HCT116 (cell line): ENCODE measurements around the gene GPNMB. TPM values are rescaled to one million over a fixed set of nuclear protein-coding genes. Genes with fewer than 3 reads are reported as not detected.

Source experiments
- ATAC-seq: fragments of 200-7000 bp; cut with Tn5 transposase; 2 replicates; pipeline ENCODE4 v1.9.1; 2020; ENCODE audit warnings: mild to moderate bottlenecking, moderate library complexity
- BruUV-seq: library from RNA; stranded (reverse); fragments of 400-500 nt; replicated peaks from 2 replicates; lab custom pipeline; 2021; lab: Mats Ljungman, UMichigan
- CTCF ChIA-PET: fragments of 300-600 bp; sonication (Branson Sonifier 250); formaldehyde crosslinking; loops from one replicate; lab custom pipeline; 2021; ENCODE audit warnings: antibody characterized with exemption; lab: Charles Lee
- POLR2A ChIA-PET: fragments of 300-600, 350-600 bp; sonication (Branson Sonifier 250); formaldehyde crosslinking; loops from one replicate; lab custom pipeline; 2021; ENCODE audit warnings: antibody characterized with exemption; lab: Charles Lee
- RAD21 ChIA-PET, 2 experiments: fragments of 300-600 bp; sonication (Branson Sonifier 250); formaldehyde crosslinking; loops; one replicate each; lab custom pipeline; 2023; ENCODE audit warnings: low total read pairs in 2 of 2; ENCODE audit not compliant: uncharacterized antibody in 2 of 2, unreplicated experiment in 2 of 2, low non-redundant PET in 1 of 2; lab: Charles Lee
- DNase-seq: peaks from one replicate; pipeline ENCODE4 v3.0.0-alpha.2; 2010; ENCODE audit warnings: low read depth, low spot score
- H2AFZ ChIP-seq: fragments of 200-600 bp; shearing (Covaris generic), sonication (generic); 2 replicates; pipeline ENCODE4 v1.6.1; 2017; ENCODE audit warnings: low read depth, mixed run types, mixed read lengths, antibody characterized with exemption, low read length; ENCODE audit not compliant: poor library complexity, severe bottlenecking
- H3K27ac ChIP-seq: 2 replicates; pipeline ENCODE4 v1.5.1; 2012; ENCODE audit warnings: low read depth, low read length
- H3K27me3 ChIP-seq: fragments of 200-600 bp; sonication (generic); 2 replicates; pipeline ENCODE4 v1.6.1; 2016; ENCODE audit warnings: mixed run types, low read length, mixed read lengths; ENCODE audit not compliant: insufficient read depth
- H3K36me3 ChIP-seq, 2 experiments: fragments of 200-500 bp in 1 of 2; fragments of 200-600 bp in 1 of 2; sonication (Bioruptor generic) in 1 of 2; sonication (generic) in 1 of 2; 2 replicates each; pipeline versions ENCODE4 v1.5.1 to v1.6.1; 2014 to 2016; ENCODE audit warnings: low read length in 2 of 2, inconsistent platforms in 1 of 2, mixed read lengths in 1 of 2, mixed run types in 1 of 2; ENCODE audit not compliant: insufficient read depth in 2 of 2, control insufficient read depth in 1 of 2
- H3K4me1 ChIP-seq, 2 experiments: fragments of 200-600 bp in 1 of 2; sonication (generic) in 1 of 2; 2 replicates each; pipeline versions ENCODE4 v1.5.1 to v1.6.1; 2012 to 2017; ENCODE audit warnings: low read length in 2 of 2, inconsistent platforms in 1 of 2, mild to moderate bottlenecking in 1 of 2, mixed read lengths in 1 of 2, mixed run types in 1 of 2, moderate library complexity in 1 of 2; ENCODE audit not compliant: insufficient read depth in 2 of 2, control insufficient read depth in 1 of 2
- H3K4me2 ChIP-seq: fragments of 200-600 bp; sonication (generic); 2 replicates; pipeline ENCODE4 v1.6.1; 2017; ENCODE audit warnings: mixed run types, low read length, mixed read lengths
- H3K4me3 ChIP-seq, 2 experiments: fragments of 200-600 bp in 1 of 2; sonication (generic) in 1 of 2; replicated peaks in 1 of 2; 2 replicates each; pipeline ENCODE4 v1.5.1; 2011 to 2016; ENCODE audit warnings: low read length in 2 of 2, control low read depth in 1 of 2, low read depth in 1 of 2, mild to moderate bottlenecking in 1 of 2, mixed read lengths in 1 of 2, mixed run types in 1 of 2
- H3K79me2 ChIP-seq: fragments of 200-600 bp; sonication (generic); 2 replicates; pipeline ENCODE4 v1.6.1; 2017; ENCODE audit warnings: mild to moderate bottlenecking, mixed run types, low read length, moderate library complexity, mixed read lengths; ENCODE audit not compliant: insufficient read depth
- H3K9ac ChIP-seq: fragments of 200-600 bp; sonication (generic); 2 replicates; pipeline ENCODE4 v1.6.1; 2016; ENCODE audit warnings: low read length, mixed read lengths
- H3K9me2 ChIP-seq: fragments of 200-600 bp; sonication (generic), shearing (Covaris generic); 2 replicates; pipeline ENCODE4 v1.6.1; 2017; ENCODE audit warnings: mixed run types, mild to moderate bottlenecking, moderate library complexity; ENCODE audit not compliant: insufficient read depth
- H3K9me3 ChIP-seq, 2 experiments: fragments of 200-500 bp in 1 of 2; fragments of 200-600 bp in 1 of 2; sonication (Bioruptor generic) in 1 of 2; sonication (generic) in 1 of 2; 2 replicates each; pipeline ENCODE4 v1.6.1; 2014 to 2017; ENCODE audit warnings: low read length in 2 of 2, mixed read lengths in 2 of 2, inconsistent platforms in 1 of 2, low read depth in 1 of 2, mild to moderate bottlenecking in 1 of 2, mixed run types in 1 of 2, moderate library complexity in 1 of 2; ENCODE audit not compliant: control insufficient read depth in 1 of 2, insufficient read depth in 1 of 2
- H4K20me1 ChIP-seq: fragments of 200-600 bp; sonication (generic), shearing (Covaris generic); 2 replicates; pipeline ENCODE4 v1.6.1; 2017; ENCODE audit warnings: mixed run types, mild to moderate bottlenecking, moderate library complexity; ENCODE audit not compliant: insufficient read depth
- CBX3 ChIP-seq: IDR thresholded peaks from 2 replicates; pipeline ENCODE4 v1.6.1; 2012; ENCODE audit warnings: low read depth
- EGR1 ChIP-seq: IDR thresholded peaks from 2 replicates; pipeline ENCODE4 v1.6.1; 2012; ENCODE audit warnings: low read depth
- EZH2 ChIP-seq: fragments of 200-600 bp; sonication (generic); IDR thresholded peaks from 2 replicates; pipeline ENCODE4 v1.6.1; 2017; ENCODE audit warnings: antibody characterized with exemption, mixed run types
- EZH2phosphoT487 ChIP-seq: fragments of 200-600 bp; IDR thresholded peaks from 2 replicates; pipeline ENCODE4 v1.6.1; 2018; ENCODE audit warnings: antibody characterized with exemption, borderline replicate concordance
- JUND ChIP-seq: IDR thresholded peaks from 2 replicates; pipeline ENCODE4 v1.6.1; 2012
- POLR2AphosphoS5 ChIP-seq: IDR thresholded peaks from 2 replicates; pipeline ENCODE4 v1.6.1; 2011; ENCODE audit warnings: mild to moderate bottlenecking, low read depth, low read length, moderate library complexity
- SP1 ChIP-seq: IDR thresholded peaks from 2 replicates; pipeline ENCODE4 v1.6.1; 2012; ENCODE audit warnings: low read depth
- YY1 ChIP-seq: IDR thresholded peaks from 2 replicates; pipeline ENCODE4 v1.6.1; 2011; ENCODE audit warnings: low read length, low read depth, moderate library complexity, mild to moderate bottlenecking; ENCODE audit not compliant: insufficient replicate concordance; ENCODE audit errors: extremely low read depth
- ZNF274 ChIP-seq: fragments of 200-500 bp; sonication (Bioruptor generic); IDR thresholded peaks from 2 replicates; pipeline ENCODE4 v1.6.1; 2014; ENCODE audit warnings: mild to moderate bottlenecking, low read depth, low read length, inconsistent platforms
- intact Hi-C: fragments of 100-400 bp; cut with micrococcal nuclease; formaldehyde crosslinking; loops from 2 replicates; pipeline ENCODE4 v1.10.0; 2022
- total RNA-seq: library from RNA; stranded (reverse); gene quantifications from one replicate; pipeline ENCODE4 v1.2.1, GENCODE V29; 2021; ENCODE audit not compliant: unreplicated experiment
- TF ChIP-seq, protein P1 (sequence below): IDR thresholded peaks from 2 replicates; pipeline ENCODE4 v1.6.1; 2012
- TF ChIP-seq, protein P2 (sequence below): IDR thresholded peaks from 2 replicates; pipeline ENCODE4 v1.6.1; 2011; ENCODE audit warnings: mild to moderate bottlenecking, low read length, moderate library complexity; ENCODE audit not compliant: insufficient replicate concordance; ENCODE audit errors: extremely low read depth
- TF ChIP-seq, protein P3 (sequence below): IDR thresholded peaks from 2 replicates; pipeline ENCODE4 v1.6.1; 2012
- TF ChIP-seq, protein P4 (sequence below): IDR thresholded peaks from 2 replicates; pipeline ENCODE4 v1.6.1; 2012; ENCODE audit warnings: low read depth
- TF ChIP-seq, protein P5 (sequence below), 3 experiments: fragments of 200-600 bp in 1 of 3; sonication (generic) in 1 of 3; IDR thresholded peaks in 2 of 3; conservative IDR thresholded peaks in 1 of 3; 2 replicates each; pipeline ENCODE4 v1.5.1; 2012 to 2017; ENCODE audit warnings: low read depth in 2 of 3, low read length in 2 of 3, antibody characterized with exemption in 1 of 3, borderline replicate concordance in 1 of 3, control low read depth in 1 of 3, mild to moderate bottlenecking in 1 of 3, mixed read lengths in 1 of 3, mixed run types in 1 of 3, moderate library complexity in 1 of 3; ENCODE audit not compliant: insufficient read depth in 1 of 3

The GPNMB gene
- total RNA-seq, 1 experiment from 2014 or later, result 2.8 TPM

DNA sequence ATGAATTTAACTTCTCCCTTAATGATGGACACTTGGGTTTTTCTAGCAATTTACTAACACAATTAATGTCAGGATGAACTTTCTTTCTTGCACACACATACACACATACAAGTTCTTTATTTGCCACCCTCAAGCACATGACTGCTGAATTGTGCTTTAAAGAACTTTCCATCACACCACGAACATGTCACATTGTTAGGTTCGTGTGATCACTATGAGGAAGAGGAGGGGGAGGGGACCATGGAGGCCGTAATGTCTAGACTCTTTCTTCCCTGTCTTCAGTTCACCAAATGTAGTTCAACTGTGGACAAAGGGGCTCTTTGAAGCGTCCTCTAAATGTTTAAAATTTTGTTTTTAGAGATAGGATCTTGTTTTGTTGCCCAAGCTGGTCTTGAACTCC lies 33.7 kb upstream of the GPNMB start:
- Histone ChIP-seq H3K27me3 (no peaks in the 10 kb centered on the region), H2AFZ (no peak overlapping the region), H3K9me3 (no peaks in the 10 kb centered on the region), H3K27ac (no peak overlapping the region), H3K79me2 (no peaks in the 10 kb centered on the region), H3K9me2 (no peaks in the 10 kb centered on the region), H3K4me3 (no peak overlapping the region), H3K36me3 (no peaks in the 10 kb centered on the region), H3K4me2 (no peak overlapping the region), H3K4me1 (no peaks in the 10 kb centered on the region), H4K20me1 (no peaks in the 10 kb centered on the region), H3K9ac (no peak overlapping the region)
- CTCF ChIA-PET, result no interaction called here
- ATAC-seq (no peak), DNase-seq (no peak)
- RAD21 ChIA-PET, result no interaction called here
- BruUV-seq, result no TSS peak
- no peak for TF ChIP-seq CBX3
- no peak for TF ChIP-seq EZH2phosphoT487
- TF ChIP-seq JUND, result no peak
- no peak for TF ChIP-seq ZNF274
- TF ChIP-seq, protein P1, sequence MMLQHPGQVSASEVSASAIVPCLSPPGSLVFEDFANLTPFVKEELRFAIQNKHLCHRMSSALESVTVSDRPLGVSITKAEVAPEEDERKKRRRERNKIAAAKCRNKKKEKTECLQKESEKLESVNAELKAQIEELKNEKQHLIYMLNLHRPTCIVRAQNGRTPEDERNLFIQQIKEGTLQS, result no peak
- no peak for TF ChIP-seq SP1
- TF ChIP-seq, protein P2, sequence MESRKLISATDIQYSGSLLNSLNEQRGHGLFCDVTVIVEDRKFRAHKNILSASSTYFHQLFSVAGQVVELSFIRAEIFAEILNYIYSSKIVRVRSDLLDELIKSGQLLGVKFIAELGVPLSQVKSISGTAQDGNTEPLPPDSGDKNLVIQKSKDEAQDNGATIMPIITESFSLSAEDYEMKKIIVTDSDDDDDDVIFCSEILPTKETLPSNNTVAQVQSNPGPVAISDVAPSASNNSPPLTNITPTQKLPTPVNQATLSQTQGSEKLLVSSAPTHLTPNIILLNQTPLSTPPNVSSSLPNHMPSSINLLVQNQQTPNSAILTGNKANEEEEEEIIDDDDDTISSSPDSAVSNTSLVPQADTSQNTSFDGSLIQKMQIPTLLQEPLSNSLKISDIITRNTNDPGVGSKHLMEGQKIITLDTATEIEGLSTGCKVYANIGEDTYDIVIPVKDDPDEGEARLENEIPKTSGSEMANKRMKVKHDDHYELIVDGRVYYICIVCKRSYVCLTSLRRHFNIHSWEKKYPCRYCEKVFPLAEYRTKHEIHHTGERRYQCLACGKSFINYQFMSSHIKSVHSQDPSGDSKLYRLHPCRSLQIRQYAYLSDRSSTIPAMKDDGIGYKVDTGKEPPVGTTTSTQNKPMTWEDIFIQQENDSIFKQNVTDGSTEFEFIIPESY, result no peak
- TF ChIP-seq EZH2, result no peak
- no peak for TF ChIP-seq POLR2AphosphoS5
- TF ChIP-seq, protein P3, sequence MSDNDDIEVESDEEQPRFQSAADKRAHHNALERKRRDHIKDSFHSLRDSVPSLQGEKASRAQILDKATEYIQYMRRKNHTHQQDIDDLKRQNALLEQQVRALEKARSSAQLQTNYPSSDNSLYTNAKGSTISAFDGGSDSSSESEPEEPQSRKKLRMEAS, result no peak
- TF ChIP-seq EGR1, result no peak
- TF ChIP-seq, protein P4, sequence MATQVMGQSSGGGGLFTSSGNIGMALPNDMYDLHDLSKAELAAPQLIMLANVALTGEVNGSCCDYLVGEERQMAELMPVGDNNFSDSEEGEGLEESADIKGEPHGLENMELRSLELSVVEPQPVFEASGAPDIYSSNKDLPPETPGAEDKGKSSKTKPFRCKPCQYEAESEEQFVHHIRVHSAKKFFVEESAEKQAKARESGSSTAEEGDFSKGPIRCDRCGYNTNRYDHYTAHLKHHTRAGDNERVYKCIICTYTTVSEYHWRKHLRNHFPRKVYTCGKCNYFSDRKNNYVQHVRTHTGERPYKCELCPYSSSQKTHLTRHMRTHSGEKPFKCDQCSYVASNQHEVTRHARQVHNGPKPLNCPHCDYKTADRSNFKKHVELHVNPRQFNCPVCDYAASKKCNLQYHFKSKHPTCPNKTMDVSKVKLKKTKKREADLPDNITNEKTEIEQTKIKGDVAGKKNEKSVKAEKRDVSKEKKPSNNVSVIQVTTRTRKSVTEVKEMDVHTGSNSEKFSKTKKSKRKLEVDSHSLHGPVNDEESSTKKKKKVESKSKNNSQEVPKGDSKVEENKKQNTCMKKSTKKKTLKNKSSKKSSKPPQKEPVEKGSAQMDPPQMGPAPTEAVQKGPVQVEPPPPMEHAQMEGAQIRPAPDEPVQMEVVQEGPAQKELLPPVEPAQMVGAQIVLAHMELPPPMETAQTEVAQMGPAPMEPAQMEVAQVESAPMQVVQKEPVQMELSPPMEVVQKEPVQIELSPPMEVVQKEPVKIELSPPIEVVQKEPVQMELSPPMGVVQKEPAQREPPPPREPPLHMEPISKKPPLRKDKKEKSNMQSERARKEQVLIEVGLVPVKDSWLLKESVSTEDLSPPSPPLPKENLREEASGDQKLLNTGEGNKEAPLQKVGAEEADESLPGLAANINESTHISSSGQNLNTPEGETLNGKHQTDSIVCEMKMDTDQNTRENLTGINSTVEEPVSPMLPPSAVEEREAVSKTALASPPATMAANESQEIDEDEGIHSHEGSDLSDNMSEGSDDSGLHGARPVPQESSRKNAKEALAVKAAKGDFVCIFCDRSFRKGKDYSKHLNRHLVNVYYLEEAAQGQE, result no peak
- TF ChIP-seq YY1, result no peak
- TF ChIP-seq, protein P5, sequence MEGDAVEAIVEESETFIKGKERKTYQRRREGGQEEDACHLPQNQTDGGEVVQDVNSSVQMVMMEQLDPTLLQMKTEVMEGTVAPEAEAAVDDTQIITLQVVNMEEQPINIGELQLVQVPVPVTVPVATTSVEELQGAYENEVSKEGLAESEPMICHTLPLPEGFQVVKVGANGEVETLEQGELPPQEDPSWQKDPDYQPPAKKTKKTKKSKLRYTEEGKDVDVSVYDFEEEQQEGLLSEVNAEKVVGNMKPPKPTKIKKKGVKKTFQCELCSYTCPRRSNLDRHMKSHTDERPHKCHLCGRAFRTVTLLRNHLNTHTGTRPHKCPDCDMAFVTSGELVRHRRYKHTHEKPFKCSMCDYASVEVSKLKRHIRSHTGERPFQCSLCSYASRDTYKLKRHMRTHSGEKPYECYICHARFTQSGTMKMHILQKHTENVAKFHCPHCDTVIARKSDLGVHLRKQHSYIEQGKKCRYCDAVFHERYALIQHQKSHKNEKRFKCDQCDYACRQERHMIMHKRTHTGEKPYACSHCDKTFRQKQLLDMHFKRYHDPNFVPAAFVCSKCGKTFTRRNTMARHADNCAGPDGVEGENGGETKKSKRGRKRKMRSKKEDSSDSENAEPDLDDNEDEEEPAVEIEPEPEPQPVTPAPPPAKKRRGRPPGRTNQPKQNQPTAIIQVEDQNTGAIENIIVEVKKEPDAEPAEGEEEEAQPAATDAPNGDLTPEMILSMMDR (IDR thresholded peaks at IDR 0.05 in 2 of 3, conservative IDR thresholded peaks at IDR 0.05 in 1 of 3; ENCODE audit: borderline replicate concordance in 1 of 3, insufficient read depth in 1 of 3, low read depth in 2 of 3, low read length in 2 of 3), result no peak
- POLR2A ChIA-PET, result no interaction called here
- intact Hi-C loops, result no loop called here
